HEK293T (cell line): ENCODE measurements around the gene RAB22A.

Source experiments
- CTCF ChIA-PET: fragments of 350-600 bp; formaldehyde crosslinking; extraction: SDS; loops from one replicate; lab custom pipeline; 2021; ENCODE audit warnings: antibody characterized with exemption, inconsistent platforms; lab: Yijun Ruan, JAX
- POLR2A ChIA-PET: fragments of 350-600 bp; formaldehyde crosslinking; extraction: SDS; loops from one replicate; lab custom pipeline; 2020; ENCODE audit warnings: antibody characterized with exemption, inconsistent platforms; lab: Yijun Ruan, JAX
- DNase-seq: peaks from one replicate; pipeline ENCODE4 v3.0.0; 2012; ENCODE audit warnings: mixed read lengths; ENCODE audit errors: extremely low spot score
- ARNT ChIP-seq: fragments of 450-650 bp; IDR thresholded peaks from 2 replicates; pipeline ENCODE4 v1.6.1; 2017; ENCODE audit warnings: mild to moderate bottlenecking
- BHLHE40 ChIP-seq: fragments of 450-650 bp; IDR thresholded peaks from 2 replicates; pipeline ENCODE4 v1.6.1; 2016; ENCODE audit warnings: mild to moderate bottlenecking, moderate library complexity, borderline replicate concordance
- CTBP1 ChIP-seq: fragments of 450-650 bp; IDR thresholded peaks from 2 replicates; pipeline ENCODE4 v1.6.1; 2016; ENCODE audit warnings: borderline replicate concordance
- ELF4 ChIP-seq: fragments of 450-650 bp; IDR thresholded peaks from 2 replicates; pipeline ENCODE4 v1.6.1; 2017; ENCODE audit warnings: antibody characterized with exemption
- FOXA1 ChIP-seq: fragments of 450-650 bp; IDR thresholded peaks from 2 replicates; pipeline ENCODE4 v1.6.1; 2016; ENCODE audit warnings: mild to moderate bottlenecking
- FOXK2 ChIP-seq: fragments of 450-650 bp; IDR thresholded peaks from 2 replicates; pipeline ENCODE4 v1.6.1; 2016; ENCODE audit warnings: mild to moderate bottlenecking
- FOXM1 ChIP-seq: fragments of 450-650 bp; IDR thresholded peaks from 2 replicates; pipeline ENCODE4 v1.6.1; 2017; ENCODE audit warnings: mild to moderate bottlenecking, borderline replicate concordance
- HDGF ChIP-seq: fragments of 450-650 bp; IDR thresholded peaks from 2 replicates; pipeline ENCODE4 v1.6.1; 2017; ENCODE audit warnings: antibody characterized with exemption, borderline replicate concordance
- L3MBTL2 ChIP-seq: fragments of 450-650 bp; conservative IDR thresholded peaks from 2 replicates; pipeline ENCODE4 v1.6.1; 2016; ENCODE audit warnings: mild to moderate bottlenecking
- LEF1 ChIP-seq: fragments of 450-650 bp; IDR thresholded peaks from 2 replicates; pipeline ENCODE4 v1.6.1; 2017; ENCODE audit warnings: mild to moderate bottlenecking, borderline replicate concordance
- NFRKB ChIP-seq: fragments of 450-650 bp; IDR thresholded peaks from 2 replicates; pipeline ENCODE4 v1.6.1; 2016; ENCODE audit warnings: mild to moderate bottlenecking, moderate library complexity
- PKNOX1 ChIP-seq: fragments of 450-650 bp; IDR thresholded peaks from 2 replicates; pipeline ENCODE4 v1.6.1; 2016
- SP1 ChIP-seq: fragments of 450-650 bp; IDR thresholded peaks from 2 replicates; pipeline ENCODE4 v1.6.1; 2017
- SUZ12 ChIP-seq: fragments of 450-650 bp; IDR thresholded peaks from 2 replicates; pipeline ENCODE4 v1.6.1; 2016; ENCODE audit warnings: mild to moderate bottlenecking
- TARDBP ChIP-seq: fragments of 450-650 bp; IDR thresholded peaks from 2 replicates; pipeline ENCODE4 v1.6.1; 2016
- ZNF384 ChIP-seq: fragments of 450-650 bp; IDR thresholded peaks from 2 replicates; pipeline ENCODE4 v1.6.1; 2016

RAB22A gene

GRCh38 chr20:58296051-58296837 lies 13.3 kb upstream of the RAB22A start:
- POLR2A ChIA-PET, result interaction anchor here (1.1 kb wide), 1 partner anchor 93 kb away, joined by 4 read pairs; the partner anchor contains the start of gene VAPB
- CTCF ChIA-PET, result no interaction called here
- TF ChIP-seq ARNT (no peak), ELF4 (no peak), BHLHE40 (no peak), TARDBP (no peak), FOXK2 (no peak), PKNOX1 (no peak), ZNF384 (no peak), CTBP1 (no peak), SP1 (no peak), HDGF (no peak), NFRKB (no peak), LEF1 (no peak), FOXA1 (no peak), FOXM1 (no peak), L3MBTL2 (no peak), SUZ12 (no peak)
- DNase-seq, result no peak

GRCh38 chr20:58297394-58297793 lies 12.1 kb upstream of the RAB22A start:
- TF ChIP-seq NFRKB (no peak), FOXM1 (no peak), ARNT (no peak), LEF1 (no peak), HDGF (no peak), SUZ12 (no peak), L3MBTL2 (no peak), PKNOX1 (no peak), ELF4 (no peak), FOXK2 (no peak), ZNF384 (no peak), CTBP1 (no peak), FOXA1 (no peak), TARDBP (no peak), SP1 (no peak), BHLHE40 (no peak)
- no peak for DNase-seq
- CTCF ChIA-PET, result no interaction called here
- POLR2A ChIA-PET, result no interaction called here

GRCh38 chr20:58300321-58300720 lies 9.2 kb upstream of the RAB22A start:
- DNase-seq, result no peak
- TF ChIP-seq TARDBP, result no peak
- TF ChIP-seq ZNF384, result no peak
- no peak for TF ChIP-seq SP1
- TF ChIP-seq SUZ12, result no peak
- no peak for TF ChIP-seq ARNT
- TF ChIP-seq ELF4, result no peak
- ChIA-PET POLR2A (no interaction called here), CTCF (no interaction called here)

- TF ChIP-seq ELF4, result no peak
- no peak for TF ChIP-seq FOXM1
- no peak for TF ChIP-seq ARNT
- TF ChIP-seq L3MBTL2, result no peak
- TF ChIP-seq TARDBP, result no peak
- TF ChIP-seq SP1, result no peak
- no peak for TF ChIP-seq NFRKB
- TF ChIP-seq ZNF384, result no peak
- no peak for TF ChIP-seq HDGF
- no peak for TF ChIP-seq SUZ12
- no peak for TF ChIP-seq PKNOX1
- no peak for TF ChIP-seq FOXA1
- TF ChIP-seq LEF1, result no peak
- TF ChIP-seq FOXK2, result no peak
- no peak for TF ChIP-seq CTBP1
- DNase-seq, result no peak
- ChIA-PET CTCF (interaction anchor here (1.0 kb wide), 1 partner anchor 115 kb away, joined by 3 read pairs; no protein-coding TSS in a partner anchor), POLR2A (no interaction called here)
These were observed 6.0 kb upstream of the RAB22A start for GRCh38 chr20:58303547-58303946.

GRCh38 chr20:58305061-58305460 lies 4.5 kb upstream of the RAB22A start:
- POLR2A ChIA-PET, result no interaction called here
- no peak for DNase-seq
- CTCF ChIA-PET, result no interaction called here
- no peak for TF ChIP-seq FOXM1
- no peak for TF ChIP-seq SUZ12
- no peak for TF ChIP-seq BHLHE40
- TF ChIP-seq HDGF, result no peak
- TF ChIP-seq PKNOX1, result no peak
- no peak for TF ChIP-seq FOXK2
- TF ChIP-seq ZNF384, result no peak
- no peak for TF ChIP-seq ARNT
- TF ChIP-seq NFRKB, result no peak
- TF ChIP-seq FOXA1, result no peak
- TF ChIP-seq LEF1, result no peak
- TF ChIP-seq TARDBP, result no peak
- no peak for TF ChIP-seq ELF4
- no peak for TF ChIP-seq CTBP1
